C1 segment of cervical spinal cord (tissue), 14 donors: Measurements from ENCODE around the gene HCFC1.
A peak's percentile ranks its signal among the peaks of the same experiment; 100 is the strongest.

Source experiments
- DNase-seq, 14 donors: peaks; one replicate each; lab custom pipeline; 2025; lab: John Stamatoyannopoulos, UW

The HCFC1 gene

DNA sequence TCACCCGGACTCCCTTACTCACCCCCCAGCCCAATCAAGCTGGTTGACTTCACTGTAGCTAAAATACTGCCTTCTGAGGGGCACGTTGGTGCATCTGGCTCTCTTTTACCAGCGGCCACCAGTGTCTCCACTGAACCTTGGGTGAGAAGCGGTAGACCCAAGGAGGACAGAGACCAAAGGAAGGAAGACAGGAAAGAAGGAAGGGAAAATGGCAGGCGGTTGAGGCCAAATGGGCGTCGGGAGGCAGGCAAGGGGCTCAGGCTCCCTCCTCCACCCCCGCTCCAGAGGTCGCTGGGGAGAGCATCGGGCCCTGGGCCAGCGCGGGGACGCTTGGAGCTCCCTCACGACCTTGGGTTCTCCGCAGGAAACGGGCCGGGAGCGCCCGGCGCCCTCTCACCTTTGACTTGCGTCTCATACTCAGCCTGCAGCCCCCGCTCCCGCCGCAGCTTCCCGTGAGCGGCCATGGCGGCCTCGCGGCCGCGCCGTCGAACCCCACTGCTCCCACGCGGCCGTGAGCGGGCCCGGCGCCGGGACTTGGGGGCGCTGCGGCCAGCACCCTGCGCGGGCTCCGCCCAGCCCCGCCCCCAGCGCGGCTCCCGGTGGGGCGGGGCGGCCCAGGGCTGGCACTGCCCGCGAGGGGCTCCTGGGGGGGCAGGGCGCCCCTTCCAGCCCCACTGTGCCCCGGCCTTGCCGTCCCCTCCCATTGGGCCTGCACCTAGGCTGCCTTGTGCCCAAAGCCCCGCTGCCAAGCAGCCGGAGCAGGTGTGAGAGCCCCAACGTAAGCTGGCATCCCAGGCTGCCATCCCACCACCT lies 45.7 kb downstream of the HCFC1 start, which contains the start of gene ARHGAP4:
Gene ARHGAP4 (minus strand): TSS at position 526 of the 813 bp plus-strand sequence. CDS start 62 bp downstream, at position 464.
- no peak for DNase-seq

DNA sequence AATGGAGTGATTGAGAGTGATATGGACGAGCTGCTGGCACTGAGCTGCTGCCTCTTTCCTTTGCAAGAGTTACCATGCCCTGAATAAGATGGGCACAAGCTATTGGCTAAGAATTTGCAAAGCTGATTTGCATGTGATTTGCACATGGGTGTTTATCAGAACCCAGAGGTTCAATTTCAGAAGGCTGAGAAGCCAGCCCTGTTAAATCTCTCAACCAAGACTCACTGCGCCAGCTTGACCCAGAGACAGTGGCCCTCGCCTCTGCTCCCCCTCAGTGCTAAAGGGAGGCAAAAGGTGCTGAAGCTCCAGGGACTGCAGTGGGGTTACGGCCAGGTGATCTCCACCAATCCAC lies 46.3 kb downstream of the HCFC1 start:
- DNase-seq: no peak

DNA sequence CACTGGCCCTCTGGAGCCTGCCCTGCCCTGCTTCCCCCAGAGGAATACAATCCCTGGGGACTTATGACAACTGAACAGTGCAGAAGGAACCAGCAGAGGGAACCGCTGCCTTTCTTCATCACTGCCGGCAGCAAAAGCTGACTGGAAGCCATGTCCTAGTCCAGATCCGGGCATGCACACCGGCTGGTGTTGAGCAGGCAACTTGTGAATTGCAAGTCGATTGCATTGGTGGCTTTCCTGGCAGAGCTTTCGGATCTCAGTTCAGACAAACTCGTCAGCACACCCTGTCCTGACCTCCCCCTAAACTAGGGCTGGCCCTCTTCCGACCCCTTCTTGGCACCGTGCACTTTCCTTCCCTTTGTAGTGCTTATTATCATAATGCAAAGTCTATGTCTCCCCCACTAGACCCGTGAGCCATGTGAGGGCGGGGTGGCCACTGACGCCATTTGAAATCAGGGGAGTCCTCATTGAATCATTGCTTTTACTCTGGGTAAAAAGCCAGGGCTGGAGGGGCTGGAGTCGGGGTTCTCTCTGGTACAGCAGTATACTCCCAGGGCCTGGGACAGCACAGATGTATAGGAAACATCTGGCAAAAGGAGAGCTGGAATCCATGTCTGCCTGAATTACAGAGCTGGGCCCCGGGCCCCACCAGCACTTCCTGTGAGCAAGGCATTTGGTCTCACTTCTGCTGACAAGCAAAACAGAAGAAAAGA lies 47.3 kb downstream of the HCFC1 start:
- DNase-seq: peak in 1 of 14 donors; percentile 50

DNA sequence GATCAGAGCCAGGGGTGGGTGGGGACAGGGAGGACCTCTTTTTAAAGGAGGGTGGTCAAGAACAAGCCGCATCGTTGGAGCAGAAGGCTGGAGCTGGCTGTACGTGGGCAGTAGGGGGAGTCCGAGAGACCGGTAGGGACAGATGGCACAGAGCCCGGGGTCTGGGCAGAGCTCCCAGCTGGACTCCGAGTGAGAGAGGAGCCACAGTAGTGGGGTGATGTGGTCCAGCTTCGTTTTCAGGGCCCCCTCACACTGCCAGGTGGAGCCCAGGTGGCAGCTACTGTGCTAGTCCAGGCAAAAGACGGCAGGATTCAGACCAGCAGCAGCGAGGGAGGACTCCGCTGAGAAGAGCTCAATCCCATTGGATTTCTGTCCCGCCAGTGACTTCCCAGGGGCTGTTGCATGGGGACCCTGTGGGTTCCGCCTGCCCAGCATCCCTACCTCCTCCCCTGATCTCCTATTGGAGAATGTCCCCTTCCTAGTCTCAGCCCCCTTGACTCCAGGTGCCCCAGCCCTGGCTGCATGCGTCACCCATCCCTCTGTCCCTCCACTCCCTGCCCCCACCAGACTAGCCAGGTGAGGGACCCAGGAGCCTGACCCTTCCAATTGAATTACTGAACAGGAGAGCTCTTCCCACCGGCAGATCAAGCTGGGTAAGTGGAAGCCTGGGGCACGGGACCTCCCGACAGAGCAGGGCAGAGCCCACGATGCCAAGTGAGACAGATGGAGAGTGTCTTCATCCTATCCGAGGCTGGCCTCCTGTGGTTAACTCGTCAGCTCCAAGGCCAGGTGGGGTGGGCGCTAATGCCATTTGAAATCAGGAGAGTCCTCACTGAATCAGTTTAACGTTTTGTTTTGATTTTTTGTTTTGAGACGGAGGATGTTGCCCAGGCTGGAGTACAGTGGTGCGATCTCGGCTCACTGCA lies 48.4 kb downstream of the HCFC1 start:
- peak in 8 of 14 donors; percentile 20 to 77 (median 43) for DNase-seq

DNA sequence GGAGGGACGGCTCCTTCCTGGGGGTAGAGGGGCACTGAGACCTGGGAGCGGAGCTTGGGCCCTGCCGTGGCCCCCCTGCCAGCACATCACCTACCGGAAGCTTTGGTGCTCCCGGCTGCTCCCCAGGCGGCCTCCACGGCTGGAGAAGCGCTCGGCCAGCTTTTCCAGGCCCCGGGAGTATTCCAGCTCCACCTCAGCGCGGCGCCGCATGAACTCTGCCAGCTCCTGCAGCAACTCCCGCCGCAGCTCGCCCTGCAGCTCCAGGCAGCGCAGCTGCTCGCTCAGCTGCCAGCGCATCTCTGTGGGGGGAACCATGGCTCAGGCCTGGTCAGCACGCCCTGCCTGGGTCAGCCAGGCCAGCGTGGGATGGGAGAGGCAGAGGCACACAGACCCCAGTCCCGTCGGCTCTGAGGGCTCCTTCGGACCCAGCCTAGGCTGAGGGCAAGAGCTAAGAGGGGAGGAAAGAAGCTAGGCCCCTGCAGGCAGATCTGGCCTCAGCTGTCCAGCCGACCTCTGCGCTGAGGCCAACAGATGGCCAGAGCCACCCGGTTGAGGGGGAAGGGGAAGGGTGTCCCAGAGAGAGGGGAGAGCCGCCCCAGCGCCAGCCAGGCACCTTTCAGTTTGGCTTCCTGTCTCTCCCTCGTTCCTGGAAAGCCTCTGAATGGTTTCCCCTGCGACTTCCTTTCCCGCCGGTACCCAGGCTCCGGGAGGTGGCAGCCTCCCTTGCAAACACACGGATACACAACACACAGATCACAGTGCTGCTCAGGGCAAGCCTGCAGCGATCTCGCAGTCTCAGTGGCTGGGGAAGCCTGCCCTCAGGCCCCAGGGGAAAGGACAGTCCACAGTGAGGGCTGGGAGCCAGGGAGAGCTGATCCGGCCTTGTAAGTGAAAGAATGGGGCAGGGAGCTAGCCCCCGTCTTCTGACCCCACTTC lies 49.8 kb downstream of the HCFC1 start:
- no peak for DNase-seq

DNA sequence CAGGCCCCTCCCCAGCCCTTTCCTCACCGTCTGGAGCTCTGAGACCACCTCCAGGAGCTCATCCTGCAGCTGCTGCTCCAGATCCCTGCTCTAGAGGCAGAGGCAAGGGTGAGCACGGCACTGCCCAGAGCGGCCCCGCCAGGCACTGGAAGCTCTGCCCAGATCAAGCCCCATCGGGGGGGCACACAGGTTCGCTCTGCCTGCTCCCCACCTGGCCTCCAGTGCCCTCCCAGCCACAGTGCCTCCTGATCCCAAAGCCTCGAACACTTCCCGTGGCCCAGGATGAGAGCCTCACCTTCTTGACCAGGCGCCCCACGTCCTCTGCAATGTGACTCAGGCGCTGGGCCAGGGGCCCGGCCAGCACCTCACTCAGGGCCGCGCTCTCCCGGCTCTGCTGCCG lies 50.5 kb downstream of the HCFC1 start:
- DNase-seq: no peak

DNA sequence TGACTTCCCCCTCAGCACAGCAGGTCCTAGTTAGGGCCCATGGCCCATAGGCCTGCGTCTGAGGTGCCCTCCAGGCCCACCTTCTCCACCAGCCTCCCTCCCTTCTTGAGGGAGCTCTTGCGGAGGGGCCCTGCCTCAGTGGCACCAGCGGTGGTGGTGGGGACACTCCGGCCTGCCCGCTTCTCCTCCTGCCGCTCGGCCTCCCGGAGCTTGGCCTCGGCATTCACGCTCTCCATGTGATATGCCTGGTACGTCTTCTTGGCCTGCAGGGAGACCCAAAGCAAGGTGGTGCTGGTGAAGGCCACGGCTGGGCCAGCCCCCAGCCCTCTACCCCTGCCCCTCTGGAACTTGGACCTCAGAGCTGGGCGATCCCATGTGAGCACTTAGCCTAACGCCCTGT lies 51.1 kb downstream of the HCFC1 start:
- no peak for DNase-seq

DNA sequence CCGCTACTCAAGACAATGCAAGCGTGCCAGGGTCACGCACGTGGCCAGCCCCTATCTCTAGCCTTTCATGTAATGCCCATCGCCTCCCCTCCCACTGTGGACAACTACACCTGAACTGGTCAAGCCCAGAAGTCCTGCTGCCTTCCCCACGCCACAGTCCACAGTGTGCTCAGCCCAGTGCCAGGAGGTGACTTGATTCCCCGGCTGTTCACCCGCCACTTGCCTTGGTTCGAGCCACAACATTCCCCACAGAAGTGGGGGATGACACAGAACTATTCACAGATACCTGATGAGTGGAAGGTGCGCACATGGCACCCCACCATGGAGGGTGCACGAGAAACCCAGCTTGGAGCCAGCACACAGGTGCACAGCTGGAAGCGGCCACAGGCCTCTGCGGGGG lies 52.3 kb downstream of the HCFC1 start:
- no peak for DNase-seq

DNA sequence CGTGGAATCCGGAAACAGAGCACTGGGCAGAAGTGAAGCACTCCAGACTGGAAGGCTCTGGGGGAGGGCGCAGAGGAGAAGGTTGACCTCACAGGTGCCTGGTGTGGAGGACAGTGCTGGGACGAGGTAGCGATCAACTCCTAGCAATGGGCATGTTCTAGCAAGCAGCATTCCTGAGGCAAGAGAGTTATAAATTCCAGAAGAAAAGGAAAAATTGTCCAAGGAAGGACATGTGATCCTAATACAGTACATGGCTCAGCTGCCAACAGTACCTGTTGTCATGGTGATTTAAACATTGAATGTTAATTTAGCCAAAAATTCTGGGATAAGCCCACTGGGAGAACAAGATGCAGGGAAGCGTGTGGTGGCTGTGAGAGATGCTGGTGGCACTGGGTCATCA lies 53.7 kb downstream of the HCFC1 start:
- DNase-seq: no peak

DNA sequence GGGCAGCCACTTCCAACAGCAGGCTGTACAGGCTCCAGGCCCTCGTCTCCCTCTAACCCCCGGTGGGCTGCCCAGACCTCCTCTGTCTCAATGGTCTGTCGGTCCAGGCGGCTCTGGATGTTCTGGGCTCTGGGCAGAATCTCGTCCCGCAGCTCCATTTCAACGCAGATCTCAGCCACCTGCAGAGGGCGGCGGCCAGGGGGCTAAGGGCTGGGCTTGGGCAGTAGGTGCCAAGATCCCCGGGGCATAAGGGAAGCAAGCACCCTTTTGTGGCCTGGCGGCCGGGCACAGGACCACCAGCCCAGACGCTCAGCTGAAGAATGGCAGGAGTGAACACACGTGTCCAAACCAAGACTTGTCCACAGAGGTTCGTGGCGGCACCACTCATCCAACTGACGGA lies 57.9 kb downstream of the HCFC1 start:
- DNase-seq: no peak

DNA sequence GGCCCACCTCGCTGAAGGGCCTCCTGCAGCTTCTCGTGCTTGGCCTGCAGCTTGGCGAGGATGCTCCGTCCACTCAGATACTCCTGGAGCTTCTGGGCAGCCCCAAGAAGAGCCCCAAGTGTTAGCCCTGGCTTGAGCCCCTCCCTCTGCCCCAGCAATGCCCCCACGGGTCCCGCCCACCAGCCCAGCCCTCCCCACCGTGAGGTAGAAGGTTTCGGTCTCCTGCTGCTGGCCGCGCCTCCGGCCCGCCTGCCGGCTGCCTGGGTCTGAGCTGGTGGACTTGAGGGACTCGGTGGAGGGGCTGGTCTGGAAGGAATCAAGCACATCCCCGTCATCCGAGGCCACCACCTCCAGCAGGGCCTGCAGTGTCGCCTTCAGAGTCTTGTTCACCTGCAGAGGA lies 58.4 kb downstream of the HCFC1 start:
- no peak for DNase-seq

DNA sequence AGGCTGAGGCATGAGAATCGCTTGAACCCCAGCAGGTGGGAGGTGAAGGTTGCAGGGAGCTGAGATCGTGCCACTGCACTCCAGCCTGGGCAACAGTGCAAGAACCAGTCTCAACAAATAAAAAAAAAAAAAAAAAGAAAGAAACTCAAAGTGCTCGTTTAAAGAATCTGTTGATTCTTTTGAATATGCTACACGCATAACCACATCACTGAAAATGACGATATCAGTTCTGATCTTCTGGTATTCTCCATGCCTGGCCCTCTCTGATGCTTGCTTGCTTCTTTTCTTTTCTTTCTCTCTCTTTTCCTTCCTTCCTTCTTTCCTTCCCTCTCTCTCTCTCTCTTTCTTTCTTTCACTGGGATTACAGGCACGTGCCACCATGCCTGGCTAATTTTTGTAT lies 59.8 kb downstream of the HCFC1 start:
- no peak for DNase-seq

DNA sequence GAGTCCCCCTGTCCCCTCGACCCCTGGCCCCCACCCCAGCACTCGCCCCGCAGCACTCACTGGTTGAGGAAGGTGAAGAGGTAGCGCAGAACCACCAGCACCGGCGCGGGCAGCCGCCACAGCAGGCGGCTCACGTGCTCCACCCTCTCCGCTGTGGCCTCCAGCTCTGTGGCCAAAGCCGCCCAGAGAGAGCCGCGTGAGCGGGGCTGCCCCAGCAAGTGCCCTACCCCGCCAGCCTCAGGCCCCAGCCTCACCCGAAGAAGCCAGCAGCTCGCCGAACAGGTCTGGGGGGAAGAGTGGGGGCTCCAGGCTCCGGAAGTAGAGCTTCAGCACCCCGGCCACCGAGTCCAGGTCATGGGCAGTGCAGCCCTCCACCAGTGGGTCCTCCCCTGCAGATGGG lies 61.2 kb downstream of the HCFC1 start:
- no peak for DNase-seq

DNA sequence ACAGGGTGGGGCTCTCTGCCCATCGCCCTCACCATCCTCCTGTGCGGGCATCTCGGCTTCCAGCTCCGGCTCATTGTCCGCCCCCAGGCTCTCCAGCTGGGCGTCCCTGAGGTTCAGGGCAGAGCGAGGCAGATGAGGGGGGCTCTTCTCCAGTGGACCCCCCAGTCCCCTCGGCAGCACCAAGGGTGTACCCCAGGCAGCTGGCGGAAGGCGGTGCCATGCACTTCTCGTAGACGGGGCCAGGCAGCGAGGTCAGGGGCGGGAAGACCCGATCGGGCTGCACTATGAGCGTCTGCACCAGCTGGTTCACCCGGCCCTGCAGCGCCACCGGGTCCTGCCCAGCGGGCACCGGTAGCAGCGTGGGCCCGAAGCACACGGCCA lies 61.6 kb downstream of the HCFC1 start:
- no peak for DNase-seq

DNA sequence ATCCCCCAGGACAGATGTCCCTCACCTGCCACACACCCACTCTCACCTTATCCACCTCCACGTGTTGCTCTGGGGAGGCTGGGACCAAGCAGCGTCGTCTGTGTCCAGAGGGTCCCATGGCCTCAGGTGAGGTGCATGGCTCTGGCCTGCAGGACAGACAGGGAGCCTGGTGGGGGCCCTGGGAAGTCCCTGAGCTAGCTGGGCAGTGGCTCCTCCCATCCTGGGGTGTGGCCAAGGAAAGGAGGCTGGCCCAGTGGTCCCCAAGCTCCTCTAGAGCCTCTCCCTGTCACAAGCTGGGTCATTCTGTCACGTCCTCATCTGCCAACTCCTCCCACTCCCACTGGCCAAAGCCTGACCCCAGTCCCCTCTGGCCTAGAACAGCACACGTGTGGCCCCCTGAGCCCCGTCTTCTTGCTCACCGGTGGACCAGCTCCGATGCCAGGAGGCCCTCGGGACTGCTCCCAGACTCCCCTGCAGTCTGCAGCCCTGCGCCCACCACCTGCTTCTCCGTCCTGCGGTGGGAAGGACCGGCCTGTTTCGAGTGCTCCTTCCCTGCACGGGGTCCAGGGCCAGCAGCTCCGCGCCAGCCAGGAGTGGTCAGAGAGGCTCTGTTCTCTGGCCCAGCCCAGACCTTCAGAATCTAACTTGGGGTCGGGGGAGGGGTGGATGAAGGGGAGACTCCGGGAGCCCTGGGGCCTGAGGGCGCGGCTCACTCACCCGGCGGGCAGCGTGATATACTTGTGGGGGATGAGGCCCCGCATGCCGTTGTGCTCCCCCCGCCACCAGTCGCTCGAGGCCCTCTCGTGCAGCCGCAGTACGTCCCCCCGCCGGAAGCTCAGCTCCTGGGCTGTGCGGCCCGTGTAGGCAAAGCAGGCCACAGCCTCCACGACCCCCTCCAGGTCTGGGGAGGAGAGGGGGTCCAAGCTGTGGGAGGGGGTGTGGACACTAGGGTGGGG lies 62.3 kb downstream of the HCFC1 start:
- peak in 1 of 14 donors; percentile 72 for DNase-seq

DNA sequence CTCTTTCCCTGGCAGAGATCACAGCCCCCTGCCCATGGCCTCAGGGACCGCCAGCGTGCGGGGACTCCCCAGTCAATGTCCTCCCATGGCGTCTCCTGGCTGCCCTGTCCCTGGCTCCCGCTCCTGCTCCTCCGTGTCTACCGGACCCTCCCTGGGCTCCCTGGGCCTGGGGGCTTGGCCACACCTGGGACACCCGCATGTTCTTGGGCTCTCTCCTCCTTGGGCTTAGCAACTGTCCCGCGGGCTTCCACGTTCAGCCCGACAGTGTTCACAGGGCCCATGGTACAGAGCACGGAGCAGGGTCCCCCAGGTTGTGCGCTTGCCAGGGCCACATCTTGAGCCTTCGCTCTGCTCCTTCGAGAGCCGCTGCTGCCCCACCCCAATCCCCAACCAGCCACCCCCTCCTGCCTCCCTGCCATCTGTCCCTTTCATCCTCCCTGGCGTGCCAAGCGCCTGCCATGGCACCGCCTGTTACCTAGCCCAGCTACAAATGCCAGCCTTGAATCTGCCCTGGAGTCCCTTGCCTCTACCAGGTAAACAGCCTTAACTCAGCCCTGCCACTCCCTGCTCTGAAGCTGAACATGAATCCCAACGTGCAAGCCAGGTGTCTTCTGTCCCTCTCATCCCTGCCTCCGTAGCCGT lies 63.3 kb downstream of the HCFC1 start:
- peak in 1 of 14 donors; percentile 82 for DNase-seq

DNA sequence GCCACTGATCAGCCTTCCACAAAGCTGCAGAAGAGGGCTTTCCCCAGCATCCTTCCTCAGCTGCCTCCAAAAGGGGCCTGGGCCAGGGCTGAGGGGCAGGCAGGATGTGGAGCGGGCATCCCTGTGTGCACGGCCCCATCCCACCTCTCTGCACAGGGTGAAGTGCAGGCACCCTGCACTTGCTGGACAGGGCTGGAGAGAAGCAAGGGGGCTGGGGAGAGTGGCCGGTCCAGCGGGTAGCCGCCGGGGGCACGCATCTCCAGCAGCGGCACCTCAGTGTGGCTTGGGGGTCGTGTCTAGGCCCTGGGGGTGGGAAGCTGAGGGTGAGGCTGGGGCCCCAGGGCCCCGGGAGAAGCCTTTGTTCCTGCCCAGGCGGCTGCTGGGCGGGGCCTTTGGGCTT lies 64.2 kb downstream of the HCFC1 start:
- DNase-seq: no peak

DNA sequence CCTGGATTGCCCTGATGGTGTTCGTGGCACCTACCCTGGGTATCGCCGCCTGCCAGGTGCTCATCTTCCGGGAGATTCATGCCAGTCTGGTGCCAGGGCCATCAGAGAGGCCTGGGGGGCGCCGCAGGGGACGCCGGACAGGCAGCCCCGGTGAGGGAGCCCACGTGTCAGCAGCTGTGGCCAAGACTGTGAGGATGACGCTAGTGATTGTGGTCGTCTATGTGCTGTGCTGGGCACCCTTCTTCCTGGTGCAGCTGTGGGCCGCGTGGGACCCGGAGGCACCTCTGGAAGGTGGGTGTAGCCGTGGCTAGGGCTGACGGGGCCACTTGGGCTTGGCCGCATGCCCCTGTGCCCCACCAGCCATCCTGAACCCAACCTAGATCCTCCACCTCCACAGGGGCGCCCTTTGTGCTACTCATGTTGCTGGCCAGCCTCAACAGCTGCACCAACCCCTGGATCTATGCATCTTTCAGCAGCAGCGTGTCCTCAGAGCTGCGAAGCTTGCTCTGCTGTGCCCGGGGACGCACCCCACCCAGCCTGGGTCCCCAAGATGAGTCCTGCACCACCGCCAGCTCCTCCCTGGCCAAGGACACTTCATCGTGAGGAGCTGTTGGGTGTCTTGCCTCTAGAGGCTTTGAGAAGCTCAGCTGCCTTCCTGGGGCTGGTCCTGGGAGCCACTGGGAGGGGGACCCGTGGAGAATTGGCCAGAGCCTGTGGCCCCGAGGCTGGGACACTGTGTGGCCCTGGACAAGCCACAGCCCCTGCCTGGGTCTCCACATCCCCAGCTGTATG lies 65.3 kb downstream of the HCFC1 start:
- no peak for DNase-seq
